Activated T-helper 9 cell treated with anti-CD3 and anti-CD28 coated beads, Interleukin-2, amount 50 U/mL, for 16 hours (primary cell): ENCODE data around the gene NFATC4.
"Not testable (repeated sequence)": the region's sequence is repeated elsewhere in the genome, so short reads cannot be mapped to it uniquely, and the experiment has no call there.

ENCODE experiments used
- DNase-seq: peaks from one replicate; pipeline ENCODE4 v3.0.0-alpha.2; 2020; ENCODE audit warnings: low read depth

The NFATC4 gene

DNA sequence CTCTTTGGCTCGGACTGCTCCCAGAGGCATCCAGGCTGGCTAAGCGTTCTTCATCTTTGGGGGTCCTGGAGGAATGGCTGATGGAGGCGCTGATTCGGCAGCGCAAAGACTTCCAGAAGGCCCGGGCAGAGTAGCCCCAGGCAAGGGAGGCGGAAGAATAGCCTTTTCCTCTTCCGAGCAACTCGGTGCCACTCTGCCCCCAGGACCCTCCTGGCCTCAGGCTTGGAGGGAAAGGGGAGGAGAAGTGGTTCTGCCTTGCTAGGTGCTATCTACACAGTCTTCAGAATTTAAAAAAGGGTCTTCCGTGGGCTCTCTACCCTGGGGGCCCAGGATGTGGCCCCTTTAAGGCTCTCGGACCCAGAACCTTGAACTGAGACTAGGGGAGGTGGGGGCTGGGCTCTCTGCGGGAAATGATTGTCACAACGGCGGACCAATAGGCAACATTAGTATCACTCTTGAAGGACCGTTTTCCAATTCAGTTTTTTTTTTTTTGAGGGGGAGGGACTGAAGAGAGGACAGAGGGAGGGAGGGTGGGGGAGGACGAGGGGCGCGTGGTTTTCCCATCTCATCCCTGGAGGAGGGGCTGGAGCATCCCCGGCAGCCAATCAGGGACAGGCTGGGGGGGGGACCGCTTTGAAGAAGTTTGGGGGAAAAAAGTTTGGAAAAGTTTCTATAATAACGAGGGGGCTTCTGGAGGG lies at the start of gene NFATC4:
TSS of gene NFATC4 (plus strand) at position 671 of the 698 bp plus-strand sequence. CDS start 157 bp downstream, outside the sequence.
- no peak for DNase-seq

DNA sequence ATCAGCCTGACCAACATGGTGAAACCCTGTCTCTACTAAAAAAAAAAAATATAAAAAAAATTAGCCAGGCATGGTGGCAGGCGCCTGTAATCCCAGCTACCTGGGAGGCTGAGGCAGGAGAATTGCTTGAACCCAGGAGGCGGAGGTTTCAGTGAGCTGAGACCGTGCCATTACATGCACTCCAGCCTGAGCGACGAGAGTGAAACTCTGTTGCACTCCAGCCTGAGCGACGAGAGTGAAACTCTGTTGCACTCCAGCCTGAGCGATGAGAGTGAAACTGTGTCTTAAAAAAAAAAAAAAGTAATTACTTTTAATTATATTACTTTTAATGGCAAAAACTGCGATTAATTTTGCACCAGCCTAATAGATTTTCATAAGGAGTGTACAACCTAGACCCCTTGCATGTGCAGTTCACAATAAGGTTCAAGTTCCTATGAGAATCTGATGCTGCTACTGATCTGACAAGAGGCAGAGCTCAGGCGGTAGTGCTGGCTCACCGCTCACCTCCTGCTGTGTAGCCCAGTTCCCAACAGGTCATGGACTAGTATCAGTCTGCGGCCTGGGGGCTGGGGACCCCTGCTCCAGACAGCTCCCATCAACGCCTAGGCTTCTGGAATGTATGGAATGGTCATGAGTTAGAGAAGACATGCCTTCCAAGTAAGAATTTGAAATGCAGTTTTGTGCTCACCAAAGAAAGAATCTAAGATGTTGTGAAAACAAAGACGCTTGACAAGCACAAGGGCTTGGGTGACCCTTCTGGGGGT lies 46.6 kb upstream of the NFATC4 start:
- no peak for DNase-seq

DNA sequence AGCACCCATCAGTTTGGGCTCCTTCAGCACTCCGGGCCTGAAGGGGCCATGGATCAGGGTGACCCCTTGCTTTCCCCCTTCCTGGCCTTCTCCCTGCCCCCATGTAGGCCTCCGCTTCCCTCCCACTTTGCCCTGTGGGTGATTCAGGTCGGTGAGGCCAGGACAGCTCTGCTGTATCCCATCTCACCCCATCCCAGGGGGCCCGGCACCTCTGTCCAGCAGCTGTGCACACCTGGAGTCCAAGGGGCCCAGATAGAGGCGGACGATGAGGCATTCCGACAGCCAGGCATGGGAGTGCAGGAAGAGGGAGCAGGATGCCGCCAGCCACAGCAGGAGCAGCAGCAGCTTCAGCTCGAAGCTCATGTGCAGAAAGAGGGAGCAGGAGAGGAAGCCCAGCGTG lies 45.3 kb upstream of the NFATC4 start:
- no peak for DNase-seq

DNA sequence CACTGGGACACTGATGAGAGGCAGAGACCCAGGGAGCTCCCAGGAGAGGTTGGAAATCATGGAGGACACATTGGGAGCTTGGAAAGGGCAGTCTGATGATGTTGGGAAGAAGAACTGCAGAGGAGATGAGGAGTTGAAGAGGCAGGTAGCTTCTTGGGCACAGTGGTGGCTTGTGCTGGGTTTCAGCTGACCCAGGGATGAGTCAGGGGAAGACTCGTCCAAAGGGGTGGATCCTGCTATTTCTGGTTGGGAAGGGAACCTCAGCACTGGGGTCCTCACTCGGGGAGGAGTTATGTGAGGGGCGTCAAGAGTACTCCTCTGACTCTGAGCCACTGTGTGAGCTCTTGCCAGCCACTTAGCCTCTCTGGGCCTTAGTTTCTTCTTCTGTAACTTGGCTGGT lies 44.6 kb upstream of the NFATC4 start:
- DNase-seq, result no peak

DNA sequence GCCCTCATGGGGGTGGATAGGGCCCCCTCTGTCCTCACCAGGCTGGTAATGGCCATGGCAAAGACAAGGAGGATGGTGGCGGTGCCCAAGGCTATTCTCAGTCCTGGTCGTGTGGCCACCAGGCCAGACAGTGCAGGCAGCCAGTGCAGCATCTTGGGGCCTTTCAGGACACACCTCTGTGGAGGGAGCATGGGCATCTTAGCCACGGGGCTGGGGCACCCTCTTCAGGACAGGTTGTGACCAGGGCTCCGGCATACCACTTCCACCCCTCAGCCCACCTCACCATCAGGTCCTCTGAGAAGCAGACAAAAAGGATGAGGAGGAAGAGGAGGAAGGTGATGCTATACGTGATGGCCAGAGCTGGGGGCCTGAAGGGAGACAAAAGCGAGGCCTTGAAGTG lies 44.0 kb upstream of the NFATC4 start:
- DNase-seq, result no peak

DNA sequence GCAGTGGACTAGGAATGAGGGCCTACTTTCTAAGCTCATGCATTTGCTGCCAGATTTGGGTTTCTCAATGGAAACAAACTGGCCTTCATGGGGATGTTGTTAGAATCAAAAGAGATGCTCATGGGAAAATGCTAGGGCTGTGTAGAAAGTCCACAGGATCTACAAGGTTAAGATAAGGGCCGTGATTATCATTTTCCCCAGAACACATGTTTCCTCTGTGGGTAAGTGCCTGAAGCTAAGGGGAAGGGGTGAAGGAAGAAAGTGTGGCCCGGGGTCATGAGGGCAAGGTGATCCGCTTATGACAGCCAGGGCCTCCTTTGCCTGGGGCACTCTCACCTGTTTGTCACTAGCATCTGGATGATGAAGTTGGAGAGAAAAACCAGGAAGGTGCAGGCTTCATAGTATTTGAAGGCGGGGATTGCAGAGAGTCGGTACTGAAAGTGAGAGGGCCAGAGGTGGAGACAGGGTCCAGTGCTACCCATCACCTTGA lies 42.9 kb upstream of the NFATC4 start:
- no peak for DNase-seq

DNA sequence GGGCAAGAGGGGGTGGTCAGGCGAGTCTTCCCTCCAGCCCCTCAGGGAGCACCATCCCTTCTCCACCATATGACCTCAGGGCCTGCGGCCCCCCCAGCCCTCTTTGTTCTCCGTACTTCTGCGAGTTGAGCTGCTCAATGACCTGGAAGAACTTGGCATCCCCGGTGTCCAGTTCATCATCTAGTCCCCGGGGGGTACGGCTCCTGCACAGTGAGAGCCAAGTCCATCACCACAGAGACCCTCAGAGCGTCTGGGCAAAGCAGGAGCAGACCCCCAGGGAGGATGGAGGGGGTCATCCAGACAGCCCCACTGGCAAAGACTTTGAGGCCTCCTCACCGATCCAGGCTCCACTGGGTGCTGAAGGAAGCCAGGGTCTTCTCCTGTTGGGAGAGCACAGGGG lies 42.0 kb upstream of the NFATC4 start:
- no peak for DNase-seq

DNA sequence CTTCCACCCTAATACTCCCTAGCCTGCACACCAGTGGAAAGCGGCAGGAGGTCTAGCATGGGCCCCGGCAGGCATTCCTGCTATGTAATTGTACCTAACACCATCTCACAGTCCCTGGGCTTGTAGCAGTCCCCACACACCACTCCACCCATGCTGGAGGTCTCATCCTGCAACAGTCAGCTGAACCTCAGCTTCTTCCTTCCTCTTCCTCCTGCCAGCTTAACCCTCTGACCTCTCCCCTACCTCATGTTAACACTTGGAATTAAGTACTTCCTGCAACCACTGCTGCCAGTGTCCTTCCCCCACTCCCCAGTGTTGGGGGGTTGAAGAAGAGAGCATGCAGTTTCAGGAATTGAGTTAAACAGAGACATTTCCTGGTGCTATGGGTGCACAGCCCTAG lies 40.7 kb upstream of the NFATC4 start:
- no peak for DNase-seq

DNA sequence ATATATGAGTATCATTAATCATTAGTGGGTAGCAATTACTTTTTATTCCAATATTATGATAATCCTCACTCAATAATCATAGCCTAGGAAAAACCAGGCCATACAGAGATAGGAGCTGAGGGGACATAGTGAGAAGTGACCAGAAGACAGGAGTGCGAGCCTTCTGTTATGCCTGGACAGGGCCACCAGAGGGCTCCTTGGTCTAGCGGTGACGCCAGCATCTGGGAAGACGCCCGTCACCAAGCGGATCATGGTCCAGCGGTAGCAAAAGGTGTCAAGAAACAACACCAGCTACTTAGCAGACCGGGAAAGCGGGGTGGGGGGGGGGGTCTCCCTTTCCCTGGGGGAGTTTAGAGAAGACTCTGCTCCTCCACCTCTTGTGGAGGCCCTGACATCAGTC lies 40.1 kb upstream of the NFATC4 start:
- DNase-seq, result not testable (repeated sequence)

DNA sequence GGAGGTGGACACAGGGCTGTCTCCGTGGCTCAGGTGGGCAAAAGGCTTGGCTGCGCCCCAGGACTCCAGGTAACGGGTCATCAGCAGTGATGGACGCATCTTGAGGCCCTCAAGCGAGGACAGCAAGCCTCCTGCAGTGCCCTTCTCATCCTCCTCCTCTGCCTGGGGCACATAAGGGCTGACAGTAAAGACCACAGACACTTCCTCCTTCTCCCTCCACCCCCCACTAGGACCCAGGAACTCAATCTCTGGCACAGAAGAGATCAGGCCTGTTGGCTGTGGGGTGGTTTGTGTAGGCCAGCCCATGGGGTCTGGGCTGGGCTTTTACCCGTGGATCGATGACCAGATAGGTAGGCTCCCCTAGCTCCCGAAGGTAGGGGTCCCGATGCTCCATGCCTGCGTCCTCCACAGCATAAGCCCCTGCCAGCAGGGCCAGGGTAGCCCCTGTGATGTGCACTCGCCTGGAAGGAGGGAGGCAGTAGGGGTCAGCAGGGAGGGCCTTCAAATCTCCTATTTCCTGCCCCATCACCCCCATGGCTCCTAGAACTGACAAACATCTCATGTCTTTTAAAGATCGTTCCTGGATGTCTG lies 38.8 kb upstream of the NFATC4 start:
- DNase-seq, result no peak

DNA sequence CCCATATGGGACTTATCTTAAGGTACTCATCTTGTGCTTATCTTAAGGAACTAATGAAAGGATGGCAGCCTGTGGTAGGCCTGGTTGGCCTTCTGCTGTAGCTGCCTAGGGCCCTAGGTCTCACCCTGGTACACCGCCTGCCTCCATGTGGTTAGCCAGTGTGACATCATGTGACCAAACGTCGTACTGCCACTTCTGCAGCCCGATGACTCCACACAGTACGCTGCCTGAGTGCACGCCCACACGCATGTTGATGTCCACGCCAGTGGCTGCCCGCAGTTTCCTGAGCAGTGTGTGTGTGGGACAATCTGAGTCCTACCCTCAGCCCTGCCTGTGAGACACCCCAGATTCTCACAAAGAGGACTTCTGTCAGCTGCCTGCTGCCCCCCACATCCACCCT lies 38.2 kb upstream of the NFATC4 start:
- DNase-seq, result peak; percentile 40

DNA sequence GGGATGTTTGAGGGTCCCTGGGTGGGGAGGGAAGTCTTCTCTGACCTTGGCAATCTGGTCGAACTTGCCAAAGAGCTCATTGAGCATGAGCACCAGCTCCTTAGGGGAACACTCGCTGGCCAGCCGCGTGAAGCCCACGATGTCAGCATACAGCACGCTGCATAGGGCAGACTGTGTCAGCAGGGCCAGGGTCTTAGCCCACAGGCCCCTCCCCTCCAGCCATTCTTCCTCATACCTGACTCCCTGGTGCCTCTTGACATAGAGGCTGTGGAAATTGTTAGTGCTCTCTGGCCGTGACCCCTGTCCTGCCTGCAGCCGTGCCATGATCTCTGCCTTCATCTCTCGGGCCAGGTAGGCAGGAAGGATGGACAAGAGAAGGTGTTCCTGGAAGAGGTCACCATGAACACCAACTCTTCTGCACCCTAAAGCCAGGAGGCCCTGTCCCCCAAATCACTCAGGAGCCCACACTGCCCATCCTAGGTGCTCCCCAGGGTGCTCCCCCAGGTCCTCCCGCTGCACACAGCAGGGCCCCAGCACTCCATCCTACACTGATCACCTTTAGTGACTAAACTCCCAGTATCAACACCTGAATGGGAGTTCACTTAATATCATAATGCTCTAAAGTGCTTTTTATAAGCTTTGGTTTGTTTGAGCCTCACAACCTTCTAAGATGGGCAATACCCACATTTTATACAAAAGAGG lies 36.9 kb upstream of the NFATC4 start:
- DNase-seq, result no peak

DNA sequence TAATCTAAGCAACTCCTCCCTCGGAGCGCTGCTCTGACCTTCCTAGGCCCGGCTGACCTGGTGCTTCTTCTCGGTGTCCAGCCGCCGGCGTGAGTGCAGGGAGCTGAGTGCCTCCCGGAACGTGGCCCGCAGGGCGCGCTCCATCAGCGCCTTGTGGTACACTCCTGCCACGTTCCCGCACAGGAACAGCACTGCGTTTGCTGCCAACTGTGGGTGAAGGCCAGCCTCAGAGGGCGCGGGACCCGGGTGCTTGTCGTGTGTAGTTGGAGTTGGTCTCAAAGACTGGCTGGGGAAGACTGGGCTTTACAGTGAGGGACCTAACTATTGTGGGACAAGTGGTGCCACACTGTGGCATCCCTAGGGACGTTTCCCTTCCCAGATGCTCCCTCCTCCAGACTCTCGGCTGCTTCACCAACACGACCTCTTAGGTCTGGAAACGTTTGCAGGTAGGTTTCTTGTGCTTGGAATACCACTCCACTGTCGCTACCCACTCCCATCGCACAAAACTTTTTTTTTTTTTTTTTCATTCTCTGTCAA lies 36.2 kb upstream of the NFATC4 start:
- no peak for DNase-seq

DNA sequence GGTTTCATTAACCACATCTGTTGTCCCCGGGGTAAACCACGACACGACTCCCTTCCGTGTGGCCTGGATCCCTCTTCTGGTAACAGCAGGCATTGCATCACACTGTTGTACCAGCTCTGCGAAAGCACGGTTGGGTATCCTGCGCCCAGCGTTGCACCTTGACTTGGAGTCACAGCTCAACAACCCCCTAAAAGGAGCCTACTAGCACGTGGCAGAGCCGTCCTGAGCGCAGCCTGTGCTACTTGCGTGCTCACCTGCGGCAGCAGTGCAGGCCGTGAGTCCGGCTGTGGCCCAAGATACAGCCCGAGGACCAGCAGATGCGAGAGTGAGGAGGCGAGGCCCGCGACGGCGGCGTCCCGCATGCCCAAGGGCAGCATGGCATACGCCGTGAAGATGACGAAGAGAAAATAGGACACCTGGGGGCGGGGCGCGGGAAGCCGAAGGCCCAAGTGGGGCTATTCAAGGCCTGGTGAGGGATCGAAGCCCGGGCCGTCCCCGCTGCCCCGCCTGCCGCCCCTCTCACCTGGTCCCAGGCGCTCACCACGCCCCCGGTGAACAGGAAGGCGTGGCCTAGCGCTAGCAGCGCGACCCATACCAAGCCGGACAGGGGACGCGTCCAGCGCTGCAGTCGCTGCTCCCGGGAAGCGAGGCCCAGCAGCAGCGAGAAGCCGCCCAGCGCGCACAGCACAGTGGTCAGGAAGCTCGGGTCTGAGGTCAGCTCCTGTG lies 35.6 kb upstream of the NFATC4 start:
- peak; percentile 72 for DNase-seq

DNA sequence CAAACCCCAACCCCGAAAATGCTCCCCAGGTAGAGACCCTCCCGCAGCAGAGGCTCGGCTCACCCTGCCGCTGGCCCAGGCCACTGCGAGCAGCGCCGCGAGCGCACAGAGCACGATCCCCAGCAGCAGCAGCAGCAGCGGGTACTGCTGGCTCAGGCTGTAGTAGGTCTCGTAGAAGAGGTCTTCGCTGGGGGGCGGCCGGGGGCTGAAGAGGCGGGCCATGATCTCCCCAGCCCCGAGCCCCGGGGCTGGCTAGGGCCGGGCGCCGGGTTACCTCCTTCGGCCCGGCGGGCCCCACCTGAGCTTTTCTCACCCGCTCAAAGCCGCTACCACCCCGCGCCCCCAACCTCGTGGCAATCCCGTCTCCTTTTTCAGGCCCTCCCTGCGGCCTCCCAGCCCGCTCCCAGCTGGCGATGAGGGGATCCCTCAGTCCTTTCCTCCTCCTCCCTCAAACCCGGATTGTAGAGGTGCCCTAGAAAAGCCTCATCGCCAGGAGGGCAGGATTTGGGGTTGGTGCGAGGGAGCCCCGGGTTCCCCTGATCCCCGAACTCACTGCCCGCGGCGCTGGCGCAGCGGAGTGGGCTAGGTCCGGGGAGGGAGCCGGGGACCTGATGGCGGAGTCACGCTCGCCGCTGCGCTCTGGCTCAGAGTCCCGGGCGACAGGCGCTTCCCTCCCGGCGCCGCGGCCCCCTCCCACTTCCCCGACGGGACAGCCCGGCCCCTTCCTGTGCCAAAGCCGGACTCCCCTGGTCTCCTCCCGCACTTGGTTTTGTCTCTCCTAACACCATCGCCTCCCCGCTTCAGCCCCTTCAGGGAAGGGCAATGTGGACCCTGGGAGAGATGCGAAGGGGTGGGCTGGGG lies 33.3 kb upstream of the NFATC4 start, which contains the start of gene ADCY4:
TSS of gene ADCY4 (minus strand) at position 641 of the 861 bp plus-strand sequence. CDS start at position 222, 419 bp downstream.
- no peak for DNase-seq

DNA sequence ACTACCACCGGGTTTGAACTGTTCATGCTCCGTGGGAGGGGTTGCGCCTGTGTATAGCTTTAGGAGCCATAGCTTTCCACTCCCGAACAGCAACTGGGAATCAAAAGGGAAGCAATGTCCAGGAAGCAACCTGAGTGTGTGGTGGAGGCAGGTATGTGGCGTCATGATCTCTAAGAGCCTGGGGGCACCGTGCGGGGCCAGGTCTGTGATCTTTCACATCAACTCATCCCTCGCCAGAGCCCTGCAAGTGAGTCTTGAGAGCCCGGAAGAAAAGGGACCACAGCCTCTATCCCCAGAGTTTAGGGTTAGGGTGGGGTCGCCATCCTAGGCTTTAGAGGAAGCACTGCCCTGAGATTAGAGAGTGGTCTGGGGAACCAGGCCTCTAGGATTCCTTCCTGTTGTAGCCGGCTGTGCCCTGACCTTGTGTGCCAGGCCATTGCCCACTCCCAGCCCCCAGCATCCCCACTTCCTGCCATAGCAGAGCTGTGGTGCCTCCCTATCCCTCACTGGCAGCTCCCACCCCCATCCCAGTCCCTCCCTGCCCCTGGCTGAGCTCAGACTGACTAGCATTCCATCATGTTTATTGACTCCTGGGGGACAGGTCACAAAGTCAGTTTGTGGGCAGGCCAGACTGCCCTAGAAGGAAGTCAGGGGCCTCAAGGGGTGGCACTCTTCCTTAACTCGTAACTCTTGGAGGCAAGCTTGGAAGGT lies 32.4 kb upstream of the NFATC4 start:
- DNase-seq, result no peak

DNA sequence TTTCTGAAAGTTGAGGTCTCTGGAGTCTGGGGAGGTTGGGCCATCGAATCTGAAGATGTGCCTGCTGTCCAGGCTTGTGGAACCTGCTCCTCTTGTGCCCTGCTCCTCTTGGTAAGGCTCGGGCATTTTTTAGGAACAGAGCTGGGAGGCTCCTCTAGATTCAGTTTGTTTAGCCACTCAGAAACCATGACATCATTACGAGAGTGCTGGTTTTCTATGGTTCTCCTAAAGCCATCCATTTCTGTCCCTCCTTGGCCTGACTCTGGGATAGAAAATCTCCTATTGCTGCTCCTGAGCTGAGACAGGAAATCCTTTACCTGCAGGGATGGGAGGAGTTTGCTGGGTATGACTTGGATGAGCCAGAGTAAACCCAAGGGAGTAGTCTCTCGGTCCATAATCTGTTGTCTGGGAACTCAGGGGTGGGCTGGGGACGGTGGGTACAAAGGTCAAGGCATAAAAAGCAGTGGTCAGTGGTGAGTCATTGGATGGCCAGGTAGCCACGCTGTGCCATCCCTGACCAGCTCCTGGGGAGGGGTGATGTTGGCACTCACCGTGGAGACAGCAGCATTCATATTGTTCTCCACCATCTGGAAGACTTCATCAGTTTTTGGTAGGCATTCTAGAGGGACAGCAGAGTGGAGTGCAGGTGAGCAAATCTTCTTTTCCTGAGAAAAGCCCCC lies 30.7 kb upstream of the NFATC4 start:
- no peak for DNase-seq

DNA sequence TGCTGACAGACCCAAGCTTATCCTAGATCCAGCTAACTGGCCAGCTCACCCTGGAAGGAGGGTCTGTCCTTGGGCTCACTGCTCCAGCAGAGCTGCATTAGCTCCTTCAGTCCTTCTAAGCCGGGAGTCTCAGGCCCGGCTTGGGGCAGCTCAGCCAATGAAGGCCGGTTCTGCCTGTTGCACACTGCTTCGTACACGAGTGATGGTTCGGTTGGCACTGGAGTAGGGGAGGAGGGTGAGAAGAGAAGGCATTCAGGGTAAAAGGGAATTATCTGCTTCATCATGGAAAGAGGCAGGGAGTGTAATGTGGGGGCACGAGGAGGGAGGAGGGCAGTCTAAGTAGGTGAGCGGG lies 30.2 kb upstream of the NFATC4 start:
- DNase-seq, result no peak

DNA sequence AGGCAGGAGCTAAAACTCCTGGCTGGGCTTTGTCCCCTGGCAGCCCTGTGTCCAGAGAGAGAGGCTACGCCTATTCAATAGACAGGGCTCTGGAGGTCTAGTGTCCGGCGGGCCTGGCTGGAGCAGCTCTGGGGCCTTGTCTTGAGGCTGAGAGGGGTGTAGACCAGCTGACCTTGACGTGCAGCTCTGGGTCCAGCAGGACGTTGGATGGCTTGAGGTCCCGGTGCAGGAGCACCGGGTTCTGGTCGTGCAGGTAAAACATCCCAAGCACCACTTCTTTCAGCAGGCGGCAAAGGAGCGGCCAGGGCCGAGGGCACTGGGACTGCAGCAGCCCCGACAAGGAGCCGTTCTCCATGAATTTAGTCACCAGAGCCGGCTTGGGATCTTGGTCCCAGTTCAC lies 29.1 kb upstream of the NFATC4 start:
- DNase-seq, result no peak
